HEK293 (cell line): ENCODE results near the gene KSR1.

Source experiments
- CTCF ChIA-PET: fragments of 350-600 bp; formaldehyde crosslinking; extraction: SDS; loops from one replicate; lab custom pipeline; 2021; ENCODE audit warnings: antibody characterized with exemption; lab: Yijun Ruan, JAX
- POLR2A ChIA-PET: fragments of 300-600 bp; formaldehyde crosslinking; extraction: SDS; loops from one replicate; lab custom pipeline; 2020; ENCODE audit warnings: antibody characterized with exemption, inconsistent platforms; lab: Yijun Ruan, JAX
- H3K27ac ChIP-seq: fragments of 200-500 bp; sonication (Bioruptor generic); 2 replicates; pipeline ENCODE4 v1.5.1; 2014; ENCODE audit warnings: low read depth, low read length, control low read depth, inconsistent platforms; ENCODE audit errors: extremely low read depth
- H3K36me3 ChIP-seq, 2 experiments: fragments of 200-500 bp in 1 of 2; sonication (Bioruptor generic) in 1 of 2; 1 replicate in 1 of 2; 2 replicates in 1 of 2; pipeline ENCODE4 v1.5.1; 2014 to 2017; ENCODE audit warnings: inconsistent platforms in 2 of 2, low read length in 2 of 2; ENCODE audit not compliant: control insufficient read depth in 2 of 2, insufficient read depth in 1 of 2
- H3K4me1 ChIP-seq: fragments of 200-500 bp; sonication (Bioruptor generic); 2 replicates; pipeline ENCODE4 v1.5.1; 2014; ENCODE audit warnings: mild to moderate bottlenecking, low read length, inconsistent platforms; ENCODE audit not compliant: control insufficient read depth, insufficient read depth
- H3K4me3 ChIP-seq: 2 replicates; pipeline ENCODE4 v1.5.1; 2011; ENCODE audit warnings: low read depth, mild to moderate bottlenecking, control low read depth, low read length, moderate library complexity
- H3K9me3 ChIP-seq: fragments of 200-500 bp; sonication (Bioruptor generic); 2 replicates; pipeline ENCODE4 v1.5.1; 2014; ENCODE audit warnings: low read depth, low read length, inconsistent platforms; ENCODE audit not compliant: control insufficient read depth, insufficient read depth
- BCL6B ChIP-seq: fragments of 450-650 bp; formaldehyde crosslinking; IDR thresholded peaks from 2 replicates; pipeline ENCODE4 v1.5.1; 2017; ENCODE audit warnings: missing biosample characterization, missing genetic modification characterization
- IKZF3 ChIP-seq: fragments of 450-650 bp; IDR thresholded peaks from 2 replicates; pipeline ENCODE4 v1.5.0; 2018; ENCODE audit warnings: missing biosample characterization, mild to moderate bottlenecking, missing genetic modification characterization, moderate library complexity
- ZBTB20 ChIP-seq: fragments of 450-650 bp; formaldehyde crosslinking; IDR thresholded peaks from 2 replicates; pipeline ENCODE4 v1.5.1; 2016; ENCODE audit warnings: missing biosample characterization, missing genetic modification characterization
- ZBTB44 ChIP-seq: fragments of 450-650 bp; IDR thresholded peaks from 2 replicates; pipeline ENCODE4 v1.5.1; 2018; ENCODE audit warnings: missing biosample characterization, mild to moderate bottlenecking, missing genetic modification characterization
- ZBTB48 ChIP-seq: fragments of 450-650 bp; formaldehyde crosslinking; IDR thresholded peaks from 2 replicates; pipeline ENCODE4 v1.5.1; 2016; ENCODE audit warnings: missing biosample characterization, missing genetic modification characterization
- ZFHX2 ChIP-seq: fragments of 450-650 bp; formaldehyde crosslinking; conservative IDR thresholded peaks from 2 replicates; pipeline ENCODE4 v1.5.1; 2016; ENCODE audit warnings: missing biosample characterization, missing genetic modification characterization
- ZFP3 ChIP-seq: fragments of 450-650 bp; formaldehyde crosslinking; IDR thresholded peaks from 2 replicates; pipeline ENCODE4 v1.5.1; 2016; ENCODE audit warnings: low read depth, missing biosample characterization, missing genetic modification characterization
- ZNF10 ChIP-seq: fragments of 450-650 bp; formaldehyde crosslinking; IDR thresholded peaks from 2 replicates; pipeline ENCODE4 v1.5.1; 2017; ENCODE audit warnings: missing biosample characterization, missing genetic modification characterization
- ZNF2 ChIP-seq: fragments of 450-650 bp; formaldehyde crosslinking; IDR thresholded peaks from 2 replicates; pipeline ENCODE4 v1.5.1; 2016; ENCODE audit warnings: missing biosample characterization, missing genetic modification characterization
- ZNF274 ChIP-seq, 2 experiments: fragments of 200-500 bp in 1 of 2; fragments of 450-650 bp in 1 of 2; sonication (Bioruptor generic) in 1 of 2; formaldehyde crosslinking in 1 of 2; IDR thresholded peaks; 2 replicates each; pipeline versions ENCODE4 v1.5.1 to v1.6.1; 2014 to 2016; ENCODE audit warnings: borderline replicate concordance in 1 of 2, inconsistent platforms in 1 of 2, low read length in 1 of 2, missing biosample characterization in 1 of 2, missing genetic modification characterization in 1 of 2
- ZNF302 ChIP-seq: fragments of 450-650 bp; formaldehyde crosslinking; IDR thresholded peaks from 2 replicates; pipeline ENCODE4 v1.5.1; 2016; ENCODE audit warnings: missing biosample characterization, missing genetic modification characterization, low read depth
- ZNF350 ChIP-seq: fragments of 450-650 bp; formaldehyde crosslinking; IDR thresholded peaks from 2 replicates; pipeline ENCODE4 v1.5.0; 2017; ENCODE audit warnings: missing biosample characterization, mild to moderate bottlenecking, missing genetic modification characterization
- ZNF473 ChIP-seq: fragments of 450-650 bp; formaldehyde crosslinking; IDR thresholded peaks from 2 replicates; pipeline ENCODE4 v1.5.1; 2017; ENCODE audit warnings: missing biosample characterization, missing genetic modification characterization
- ZNF510 ChIP-seq: fragments of 450-650 bp; formaldehyde crosslinking; IDR thresholded peaks from 2 replicates; pipeline ENCODE4 v1.5.1; 2018; ENCODE audit warnings: mild to moderate bottlenecking, missing genetic modification characterization, missing biosample characterization; ENCODE audit not compliant: insufficient replicate concordance
- ZNF530 ChIP-seq: fragments of 450-650 bp; formaldehyde crosslinking; IDR thresholded peaks from 2 replicates; pipeline ENCODE4 v1.5.1; 2016; ENCODE audit warnings: low read depth, missing biosample characterization, missing genetic modification characterization
- ZNF654 ChIP-seq: fragments of 450-650 bp; formaldehyde crosslinking; IDR thresholded peaks from 2 replicates; pipeline ENCODE4 v1.5.1; 2016; ENCODE audit warnings: low read depth, missing biosample characterization, missing genetic modification characterization
- ZNF76 ChIP-seq: fragments of 450-650 bp; formaldehyde crosslinking; IDR thresholded peaks from 2 replicates; pipeline ENCODE4; 2016; ENCODE audit warnings: low read depth, missing biosample characterization, missing genetic modification characterization, borderline replicate concordance
- ZNF768 ChIP-seq: fragments of 450-650 bp; formaldehyde crosslinking; IDR thresholded peaks from 2 replicates; pipeline ENCODE4 v1.5.1; 2018; ENCODE audit warnings: missing biosample characterization, mild to moderate bottlenecking, missing genetic modification characterization
- ZSCAN18 ChIP-seq: fragments of 450-650 bp; formaldehyde crosslinking; IDR thresholded peaks from 2 replicates; pipeline ENCODE4 v1.5.1; 2016; ENCODE audit warnings: missing biosample characterization, missing genetic modification characterization
- TF ChIP-seq, protein P1 (sequence below): fragments of 450-650 bp; formaldehyde crosslinking; IDR thresholded peaks from 2 replicates; pipeline ENCODE4 v1.5.1; 2016; ENCODE audit warnings: missing biosample characterization, missing genetic modification characterization, low read depth
- TF ChIP-seq, protein P2 (sequence below): fragments of 450-650 bp; formaldehyde crosslinking; IDR thresholded peaks from 2 replicates; pipeline ENCODE4 v1.5.1; 2016; ENCODE audit warnings: missing biosample characterization, missing genetic modification characterization

KSR1 gene

GRCh38 chr17:27492470-27492869 is 36.2 kb downstream of the KSR1 start:
- no peak for TF ChIP-seq ZNF768 (tag by site-specific recombination)
- TF ChIP-seq ZNF76 (tag by site-specific recombination) = no peak
- TF ChIP-seq ZNF473 = no peak
- TF ChIP-seq ZBTB48 (tag by site-specific recombination) = no peak
- H3K36me3 ChIP-seq = no peaks in the 10 kb centered on the region
- ChIA-PET CTCF (interaction anchor here (0.6 to 4.0 kb wide), 8 partner anchors 9 to 245 kb away, joined by 3 to 42 read pairs (median 4); no protein-coding TSS in a partner anchor), POLR2A (no interaction called here)
- H3K4me1 ChIP-seq = peaks cover 15% of the 10 kb centered on the region
- no peak overlapping the region for H3K27ac ChIP-seq
- no peak overlapping the region for H3K4me3 ChIP-seq
- no peaks in the 10 kb centered on the region for H3K9me3 ChIP-seq

- TF ChIP-seq ZBTB20 (no peak), ZFHX2 (tag by site-specific recombination) (no peak), ZNF10 (tag by site-specific recombination) (no peak), ZNF510 (tag by site-specific recombination) (no peak), ZNF350 (tag by site-specific recombination) (no peak), ZFP3 (tag by site-specific recombination) (no peak), ZNF274 (IDR thresholded peaks at IDR 0.05; ENCODE audit: low read length) (no peak), ZNF274 (tag by site-specific recombination; IDR thresholded peaks at IDR 0.05; ENCODE audit: borderline replicate concordance) (no peak)
- TF ChIP-seq, protein P1, sequence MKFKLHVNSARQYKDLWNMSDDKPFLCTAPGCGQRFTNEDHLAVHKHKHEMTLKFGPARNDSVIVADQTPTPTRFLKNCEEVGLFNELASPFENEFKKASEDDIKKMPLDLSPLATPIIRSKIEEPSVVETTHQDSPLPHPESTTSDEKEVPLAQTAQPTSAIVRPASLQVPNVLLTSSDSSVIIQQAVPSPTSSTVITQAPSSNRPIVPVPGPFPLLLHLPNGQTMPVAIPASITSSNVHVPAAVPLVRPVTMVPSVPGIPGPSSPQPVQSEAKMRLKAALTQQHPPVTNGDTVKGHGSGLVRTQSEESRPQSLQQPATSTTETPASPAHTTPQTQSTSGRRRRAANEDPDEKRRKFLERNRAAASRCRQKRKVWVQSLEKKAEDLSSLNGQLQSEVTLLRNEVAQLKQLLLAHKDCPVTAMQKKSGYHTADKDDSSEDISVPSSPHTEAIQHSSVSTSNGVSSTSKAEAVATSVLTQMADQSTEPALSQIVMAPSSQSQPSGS (tag by site-specific recombination) = no peak
- Histone ChIP-seq H3K27ac (no peak overlapping the region), H3K9me3 (no peaks in the 10 kb centered on the region), H3K4me3 (no peak overlapping the region), H3K36me3 (no peaks in the 10 kb centered on the region), H3K4me1 (peaks cover 15% of the 10 kb centered on the region)
- POLR2A ChIA-PET = no interaction called here
- CTCF ChIA-PET = interaction anchor here (1.0 to 4.0 kb wide), 11 partner anchors 10 to 246 kb away, joined by 3 to 42 read pairs (median 4); no protein-coding TSS in a partner anchor
These were observed 36.8 kb downstream of the KSR1 start for GRCh38 chr17:27493088-27493487.

DNA sequence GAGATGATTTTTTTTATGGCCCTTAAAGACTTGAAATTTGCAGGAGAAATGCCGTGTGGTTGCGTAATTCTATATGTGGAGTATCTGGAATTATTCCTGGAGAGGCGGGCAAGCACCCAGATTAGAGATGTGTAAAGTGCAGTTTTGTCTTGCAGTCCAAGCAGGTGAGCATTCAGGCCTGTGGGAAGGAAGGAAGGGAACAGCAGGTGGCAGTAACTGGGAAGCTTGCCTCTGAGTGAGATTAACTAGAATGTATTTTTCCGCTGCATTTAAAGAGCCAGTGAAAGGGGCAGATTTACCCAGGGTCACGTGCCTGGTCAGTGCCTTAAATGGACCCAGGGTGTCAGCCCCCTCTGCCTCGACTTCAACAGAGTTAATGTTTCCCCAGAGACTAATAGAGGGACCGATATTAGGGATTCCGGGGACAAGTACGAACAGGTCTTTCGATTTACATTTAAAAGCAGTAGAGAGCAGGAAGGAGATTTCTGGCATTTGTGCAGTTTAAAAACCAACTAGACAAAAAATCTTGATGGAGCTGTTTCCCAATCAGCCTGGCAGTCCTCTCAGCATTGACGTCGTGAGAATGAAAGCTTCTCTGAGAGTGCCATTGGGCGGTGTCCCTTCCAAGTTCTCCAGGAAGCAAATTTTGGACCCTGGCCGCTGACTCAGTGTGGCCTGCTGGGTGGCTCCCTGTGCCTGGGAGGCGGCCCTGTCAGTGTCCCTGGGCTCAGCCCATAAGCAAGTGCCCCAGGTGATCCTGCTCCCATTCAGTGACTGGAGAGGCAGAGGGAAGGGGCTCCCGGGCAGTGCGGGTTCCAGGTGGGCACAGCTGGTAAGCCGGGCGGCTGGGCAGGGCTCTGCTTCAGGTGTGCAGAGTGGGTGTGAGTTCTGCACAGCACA is 38.2 kb downstream of the KSR1 start:
- no peaks in the 10 kb centered on the region for H3K9me3 ChIP-seq
- no peaks in the 10 kb centered on the region for H3K36me3 ChIP-seq
- CTCF ChIA-PET = interaction anchor here (0.7 to 4.0 kb wide), 22 partner anchors 12 to 292 kb away, joined by 3 to 42 read pairs (median 4); no protein-coding TSS in a partner anchor
- H3K4me1 ChIP-seq = peaks cover 15% of the 10 kb centered on the region
- POLR2A ChIA-PET = no interaction called here
- H3K27ac ChIP-seq = no peak overlapping the region
- H3K4me3 ChIP-seq = no peak overlapping the region
- TF ChIP-seq, protein P2, sequence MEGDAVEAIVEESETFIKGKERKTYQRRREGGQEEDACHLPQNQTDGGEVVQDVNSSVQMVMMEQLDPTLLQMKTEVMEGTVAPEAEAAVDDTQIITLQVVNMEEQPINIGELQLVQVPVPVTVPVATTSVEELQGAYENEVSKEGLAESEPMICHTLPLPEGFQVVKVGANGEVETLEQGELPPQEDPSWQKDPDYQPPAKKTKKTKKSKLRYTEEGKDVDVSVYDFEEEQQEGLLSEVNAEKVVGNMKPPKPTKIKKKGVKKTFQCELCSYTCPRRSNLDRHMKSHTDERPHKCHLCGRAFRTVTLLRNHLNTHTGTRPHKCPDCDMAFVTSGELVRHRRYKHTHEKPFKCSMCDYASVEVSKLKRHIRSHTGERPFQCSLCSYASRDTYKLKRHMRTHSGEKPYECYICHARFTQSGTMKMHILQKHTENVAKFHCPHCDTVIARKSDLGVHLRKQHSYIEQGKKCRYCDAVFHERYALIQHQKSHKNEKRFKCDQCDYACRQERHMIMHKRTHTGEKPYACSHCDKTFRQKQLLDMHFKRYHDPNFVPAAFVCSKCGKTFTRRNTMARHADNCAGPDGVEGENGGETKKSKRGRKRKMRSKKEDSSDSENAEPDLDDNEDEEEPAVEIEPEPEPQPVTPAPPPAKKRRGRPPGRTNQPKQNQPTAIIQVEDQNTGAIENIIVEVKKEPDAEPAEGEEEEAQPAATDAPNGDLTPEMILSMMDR (tag by site-specific recombination) = 0 out of 2 replicates have a peak, but pooled peaks have one; percentile 20
- TF ChIP-seq ZSCAN18 (tag by site-specific recombination) = no peak
- peak; percentile 61; the same call in 1 of the 2 replicates for TF ChIP-seq ZBTB44 (tag by site-specific recombination)
- TF ChIP-seq ZNF274 (IDR thresholded peaks at IDR 0.05; ENCODE audit: low read length) = no peak
- TF ChIP-seq ZNF274 (tag by site-specific recombination; IDR thresholded peaks at IDR 0.05; ENCODE audit: borderline replicate concordance) = no peak
- TF ChIP-seq ZNF530 (tag by site-specific recombination) = no peak
- peak; percentile 11; the same call in 1 of the 2 replicates for TF ChIP-seq ZNF654 (tag by site-specific recombination)
- no peak for TF ChIP-seq ZNF2 (tag by site-specific recombination)
- TF ChIP-seq BCL6B (tag by site-specific recombination) = peak; percentile 73
- TF ChIP-seq IKZF3 (tag by site-specific recombination) = peak; percentile 8; the same call in 1 of the 2 replicates
- TF ChIP-seq ZNF302 = no peak
- TF ChIP-seq ZNF350 (tag by site-specific recombination) = no peak
